ENCODE results near the gene ANKRD6. TPM values are rescaled to one million over a fixed set of nuclear protein-coding genes. Genes with fewer than 3 reads are reported as not detected.
"Not testable (repeated sequence)": the region's sequence is repeated elsewhere in the genome, so short reads cannot be mapped to it uniquely, and the experiment has no call there.

Gene ANKRD6
- total RNA-seq, 2 experiments from 2014 or later = 2.4 to 7.0 TPM

DNA sequence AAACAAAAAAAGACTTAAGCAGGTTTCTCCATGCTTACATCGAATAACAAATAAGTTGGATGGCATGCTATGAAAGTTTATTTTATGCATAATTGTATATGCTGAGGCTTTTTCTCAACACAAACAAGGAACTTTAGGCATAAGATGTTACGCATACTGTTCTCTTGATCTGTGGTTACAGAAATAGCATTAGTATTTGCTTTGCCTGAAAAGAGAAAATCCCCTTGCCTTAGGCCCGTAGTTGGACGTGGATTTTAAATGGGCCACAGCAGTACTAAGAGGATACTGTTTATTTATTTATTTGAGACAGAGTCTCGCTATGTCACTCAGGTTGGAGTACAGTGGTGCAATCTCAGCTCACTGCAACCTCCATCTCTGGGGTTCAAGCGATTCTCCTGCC lies 186.6 kb downstream of the ANKRD6 start:
- POLR2A ChIA-PET = no interaction called here
- CTCF ChIA-PET (ENCODE audit: unreplicated experiment) = no interaction called here
- BruUV-seq (replicated peaks) = no TSS peak

DNA sequence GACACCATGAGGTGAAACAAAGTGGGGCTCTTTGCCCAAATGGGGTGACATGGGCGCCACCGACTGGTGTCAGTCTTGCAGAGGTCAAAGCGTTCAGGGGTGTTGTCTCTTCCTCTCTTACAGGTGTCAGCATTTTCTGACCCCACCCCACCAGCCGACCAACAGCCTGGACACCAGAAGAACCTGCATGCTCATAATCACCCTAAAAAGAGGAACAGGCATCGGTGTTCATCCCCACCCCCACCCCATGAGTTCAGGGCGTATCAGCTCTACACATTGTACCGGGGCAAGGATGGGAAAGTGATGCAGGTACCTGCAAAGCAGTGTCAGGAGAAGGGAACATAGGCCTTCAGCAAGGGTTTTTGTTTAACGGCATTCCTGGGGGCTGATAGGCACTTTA lies 190.8 kb downstream of the ANKRD6 start:
- H3K4me3 ChIP-seq (ENCODE audit: low read depth, low read length, poor library complexity, severe bottlenecking) = no peak overlapping the region
- intact Hi-C loops (cut with micrococcal nuclease; ENCODE audit: unreplicated experiment) = no loop called here
- H4K20me1 ChIP-seq (ENCODE audit: insufficient read depth, low read length) = no peaks in the 10 kb centered on the region
- H3K79me2 ChIP-seq (ENCODE audit: insufficient read depth, low read depth, low read length) = no peaks in the 10 kb centered on the region
- no TSS peak for BruUV-seq (replicated peaks)
- H3K27ac ChIP-seq (ENCODE audit: low read depth, low read length, poor library complexity, severe bottlenecking) = no peak overlapping the region
- no peaks in the 10 kb centered on the region for H3K4me1 ChIP-seq (ENCODE audit: insufficient read depth, low read length, poor library complexity, severe bottlenecking)
- TF ChIP-seq EZH2phosphoT487 (IDR thresholded peaks at IDR 0.05; ENCODE audit: borderline replicate concordance, low read depth, low read length) = no peak
- TF ChIP-seq CTCF (conservative IDR thresholded peaks at IDR 0.05; ENCODE audit: low read length) = 0 out of 2 replicates have a peak, but pooled peaks have one; percentile 15
- no peaks in the 10 kb centered on the region for H3K9me3 ChIP-seq (ENCODE audit: low read length)
- no peaks in the 10 kb centered on the region for H3K9me2 ChIP-seq (ENCODE audit: insufficient read depth, low read length)
- POLR2A ChIA-PET = interaction anchor here (0.6 to 0.9 kb wide), 3 partner anchors 8 to 1091 kb away, joined by 4 read pairs; no protein-coding TSS in a partner anchor
- DNase-seq (ENCODE audit: low spot score) = no peak
- no peaks in the 10 kb centered on the region for H3K36me3 ChIP-seq (ENCODE audit: insufficient read depth, low read length)
- CTCF ChIA-PET (ENCODE audit: unreplicated experiment) = no interaction called here
- H2AFZ ChIP-seq (ENCODE audit: low read length) = no peak overlapping the region
- no peak overlapping the region for H3K4me2 ChIP-seq (ENCODE audit: low read length)

More for the DNA sequence above, 186.6 kb downstream of the ANKRD6 start:
- no peaks in the 10 kb centered on the region for H3K9me3 ChIP-seq (ENCODE audit: low read length)
- intact Hi-C loops (cut with micrococcal nuclease; ENCODE audit: unreplicated experiment) = loop anchor here (10.0 kb wide), 1 partner anchor 645 kb away; no protein-coding TSS in a partner anchor
- H2AFZ ChIP-seq (ENCODE audit: low read length) = no peak overlapping the region
- no peak for TF ChIP-seq EZH2phosphoT487 (IDR thresholded peaks at IDR 0.05; ENCODE audit: borderline replicate concordance, low read depth, low read length)
- TF ChIP-seq CTCF (conservative IDR thresholded peaks at IDR 0.05; ENCODE audit: low read length) = no peak
- H3K4me3 ChIP-seq (ENCODE audit: low read depth, low read length, poor library complexity, severe bottlenecking) = no peak overlapping the region
- H4K20me1 ChIP-seq (ENCODE audit: insufficient read depth, low read length) = no peaks in the 10 kb centered on the region
- no peak for DNase-seq (ENCODE audit: low spot score)
- no peaks in the 10 kb centered on the region for H3K36me3 ChIP-seq (ENCODE audit: insufficient read depth, low read length)
- no peak overlapping the region for H3K4me2 ChIP-seq (ENCODE audit: low read length)
- H3K79me2 ChIP-seq (ENCODE audit: insufficient read depth, low read depth, low read length) = no peaks in the 10 kb centered on the region
- H3K27ac ChIP-seq (ENCODE audit: low read depth, low read length, poor library complexity, severe bottlenecking) = no peak overlapping the region
- peaks cover 5% of the 10 kb centered on the region for H3K4me1 ChIP-seq (ENCODE audit: insufficient read depth, low read length, poor library complexity, severe bottlenecking)
- H3K9me2 ChIP-seq (ENCODE audit: insufficient read depth, low read length) = no peaks in the 10 kb centered on the region

- Histone ChIP-seq H3K4me1 (ENCODE audit: insufficient read depth, low read length, poor library complexity, severe bottlenecking) (no peaks in the 10 kb centered on the region), H3K27ac (ENCODE audit: low read depth, low read length, poor library complexity, severe bottlenecking) (no peak overlapping the region), H3K9me2 (ENCODE audit: insufficient read depth, low read length) (no peaks in the 10 kb centered on the region), H3K4me3 (ENCODE audit: low read depth, low read length, poor library complexity, severe bottlenecking) (no peak overlapping the region), H3K79me2 (ENCODE audit: insufficient read depth, low read depth, low read length) (no peaks in the 10 kb centered on the region), H3K4me2 (ENCODE audit: low read length) (no peak overlapping the region), H4K20me1 (ENCODE audit: insufficient read depth, low read length) (no peaks in the 10 kb centered on the region), H2AFZ (ENCODE audit: low read length) (no peak overlapping the region), H3K36me3 (ENCODE audit: insufficient read depth, low read length) (peaks cover 9% of the 10 kb centered on the region; the same call in 1 of the 2 replicates), H3K9me3 (ENCODE audit: low read length) (no peaks in the 10 kb centered on the region)
- no peak for DNase-seq (ENCODE audit: low spot score)
- ChIA-PET POLR2A (interaction anchor here (0.5 to 1.1 kb wide), 2 partner anchors 26 to 78 kb away, joined by 3 read pairs; no protein-coding TSS in a partner anchor), CTCF (ENCODE audit: unreplicated experiment) (no interaction called here)
- intact Hi-C loops (cut with micrococcal nuclease; ENCODE audit: unreplicated experiment) = loop anchor here (10.0 kb wide), 1 partner anchor 664 kb away; the partner anchor contains the start of gene BACH2
- BruUV-seq (replicated peaks) = no TSS peak
- TF ChIP-seq CTCF (conservative IDR thresholded peaks at IDR 0.05; ENCODE audit: low read length) = no peak
- TF ChIP-seq EZH2phosphoT487 (IDR thresholded peaks at IDR 0.05; ENCODE audit: borderline replicate concordance, low read depth, low read length) = no peak
Observed at GRCh38 chr6:89630488-89630887, 197.5 kb downstream of the ANKRD6 start.

GRCh38 chr6:89636412-89636811 lies 203.5 kb downstream of the ANKRD6 start:
- POLR2A ChIA-PET = interaction anchor here (0.6 kb wide), 1 partner anchor 10 kb away, joined by 5 read pairs; no protein-coding TSS in a partner anchor
- H4K20me1 ChIP-seq (ENCODE audit: insufficient read depth, low read length); BruUV-seq (replicated peaks); CTCF ChIA-PET (ENCODE audit: unreplicated experiment); H2AFZ ChIP-seq (ENCODE audit: low read length); H3K4me2 ChIP-seq (ENCODE audit: low read length); DNase-seq (ENCODE audit: low spot score); H3K27ac ChIP-seq (ENCODE audit: low read depth, low read length, poor library complexity, severe bottlenecking); H3K9me2 ChIP-seq (ENCODE audit: insufficient read depth, low read length); H3K9me3 ChIP-seq (ENCODE audit: low read length); H3K4me3 ChIP-seq (ENCODE audit: low read depth, low read length, poor library complexity, severe bottlenecking): not testable (repeated sequence)
- H3K36me3 ChIP-seq (ENCODE audit: insufficient read depth, low read length) = peaks cover 32% of the 10 kb centered on the region
- intact Hi-C loops (cut with micrococcal nuclease; ENCODE audit: unreplicated experiment) = loop anchor here (10.0 kb wide), 1 partner anchor 658 kb away; the partner anchor contains the start of gene BACH2
- peaks cover 18% of the 10 kb centered on the region; the same call in 1 of the 2 replicates for H3K79me2 ChIP-seq (ENCODE audit: insufficient read depth, low read depth, low read length)
- peaks cover 18% of the 10 kb centered on the region for H3K4me1 ChIP-seq (ENCODE audit: insufficient read depth, low read length, poor library complexity, severe bottlenecking)
